Ascending aorta (tissue), 2 donors: ENCODE measurements around the gene GPS1. TPM values are rescaled to one million over a fixed set of nuclear protein-coding genes. Genes with fewer than 3 reads are reported as not detected.

Experiments used
- DNase-seq, 2 donors: peaks; one replicate each; pipeline ENCODE4 v3.0.0-alpha.2; 2019; ENCODE audit warnings: low spot score in 2 of 2
- H3K27ac ChIP-seq, 2 donors: fragments of 200-600 bp; sonication (generic); one replicate each; pipeline ENCODE4 v1.5.1; 2016 to 2017; ENCODE audit warnings: mild to moderate bottlenecking in 1 of 2
- H3K27me3 ChIP-seq: fragments of 200-600 bp; sonication (generic); one replicate; pipeline ENCODE4 v1.5.1; 2017
- H3K36me3 ChIP-seq, 2 donors: fragments of 200-600 bp; sonication (generic); one replicate each; pipeline ENCODE4 v1.5.1; 2016
- H3K4me1 ChIP-seq, 2 donors: fragments of 200-600 bp; sonication (generic); one replicate each; pipeline ENCODE4 v1.5.1; 2016 to 2017; ENCODE audit warnings: mild to moderate bottlenecking in 1 of 2
- H3K4me3 ChIP-seq, 2 donors: fragments of 200-600 bp; sonication (generic); one replicate each; pipeline ENCODE4 v1.5.1; 2016 to 2017; ENCODE audit warnings: mild to moderate bottlenecking in 1 of 2
- H3K9me3 ChIP-seq, 2 donors: fragments of 200-600 bp; sonication (generic); one replicate each; pipeline ENCODE4 v1.5.1; 2016
- CTCF ChIP-seq, 3 experiments: fragments of 200-600 bp in 2 of 3; fragments of 450-650 bp in 1 of 3; sonication (generic) in 2 of 3; IDR thresholded peaks; one replicate each; pipeline ENCODE4 v1.5.1; 2016 to 2019; ENCODE audit warnings: antibody characterized with exemption in 3 of 3, mild to moderate bottlenecking in 1 of 3, moderate library complexity in 1 of 3
- intact Hi-C: fragments of 100-400 bp; cut with DNase I; formaldehyde crosslinking; loops from one replicate; pipeline ENCODE4 v1.15.1; 2023
- total RNA-seq: library from RNA; depleted of rRNA; stranded (reverse); fragments of >200 nt; gene quantifications from one replicate; pipeline ENCODE4 v1.1.0, GENCODE V29; 2016

Gene GPS1
- total RNA-seq, 1 donor from 2014 or later, result 42.1 TPM

GRCh38 chr17:82082456-82082855, 30.8 kb downstream of the GPS1 start:
- H3K27ac ChIP-seq, result no peak overlapping the region
- H3K9me3 ChIP-seq, result no peaks in the 10 kb centered on the region
- no peaks in the 10 kb centered on the region for H3K27me3 ChIP-seq
- peaks cover 81 to 91% of the 10 kb centered on the region in 2 donors for H3K36me3 ChIP-seq
- no peak for DNase-seq
- H3K4me1 ChIP-seq, result no peaks in the 10 kb centered on the region
- intact Hi-C loops, result no loop called here
- TF ChIP-seq CTCF (IDR thresholded peaks at IDR 0.05), result no peak
- H3K4me3 ChIP-seq, result no peak overlapping the region

- Histone ChIP-seq H3K27ac (no peak overlapping the region), H3K4me1 (no peaks in the 10 kb centered on the region), H3K36me3 (peaks cover 85 to 97% of the 10 kb centered on the region in 2 donors), H3K9me3 (no peaks in the 10 kb centered on the region), H3K27me3 (no peaks in the 10 kb centered on the region), H3K4me3 (no peak overlapping the region)
- intact Hi-C loops, result no loop called here
- DNase-seq, result no peak
- no peak for TF ChIP-seq CTCF (IDR thresholded peaks at IDR 0.05)
These were observed 31.3 kb downstream of the GPS1 start for GRCh38 chr17:82083009-82083408.

- no peak overlapping the region for H3K4me3 ChIP-seq
- no peaks in the 10 kb centered on the region for H3K27me3 ChIP-seq
- no peaks in the 10 kb centered on the region for H3K9me3 ChIP-seq
- intact Hi-C loops, result no loop called here
- H3K27ac ChIP-seq, result no peak overlapping the region
- H3K4me1 ChIP-seq, result no peaks in the 10 kb centered on the region
- TF ChIP-seq CTCF (IDR thresholded peaks at IDR 0.05), result no peak
- DNase-seq, result no peak
- peaks cover 93 to 99% of the 10 kb centered on the region in 2 donors for H3K36me3 ChIP-seq
These were observed 32.0 kb downstream of the GPS1 start for GRCh38 chr17:82083533-82084359.

- no peaks in the 10 kb centered on the region for H3K27me3 ChIP-seq
- H3K9me3 ChIP-seq, result no peaks in the 10 kb centered on the region
- TF ChIP-seq CTCF (IDR thresholded peaks at IDR 0.05), result no peak
- H3K4me1 ChIP-seq, result no peaks in the 10 kb centered on the region
- H3K4me3 ChIP-seq, result no peak overlapping the region
- no peak for DNase-seq
- H3K27ac ChIP-seq, result no peak overlapping the region
- intact Hi-C loops, result no loop called here
- peaks cover 93 to 99% of the 10 kb centered on the region in 2 donors for H3K36me3 ChIP-seq
These were observed 32.8 kb downstream of the GPS1 start for GRCh38 chr17:82084373-82085030.

- Histone ChIP-seq H3K27me3 (no peaks in the 10 kb centered on the region), H3K4me3 (no peak overlapping the region), H3K27ac (no peak overlapping the region), H3K9me3 (no peaks in the 10 kb centered on the region), H3K36me3 (peaks cover 98 to 99% of the 10 kb centered on the region in 2 donors), H3K4me1 (no peaks in the 10 kb centered on the region)
- intact Hi-C loops, result no loop called here
- no peak for TF ChIP-seq CTCF (IDR thresholded peaks at IDR 0.05)
- DNase-seq, result no peak
These were observed 33.5 kb downstream of the GPS1 start for GRCh38 chr17:82085031-82085861.
